22Rv1 (cell line): ENCODE results near the gene PODXL.

Source experiments
- H3K27ac ChIP-seq: fragments of 450-650 bp; 2 replicates; pipeline ENCODE4 v1.5.1; 2017
- CTCF ChIP-seq: fragments of 450-650 bp; IDR thresholded peaks from 2 replicates; pipeline ENCODE4 v1.5.1; 2017; ENCODE audit warnings: mild to moderate bottlenecking
- ZFX ChIP-seq: fragments of 450-650 bp; IDR thresholded peaks from 2 replicates; pipeline ENCODE4 v1.6.1; 2017; ENCODE audit warnings: antibody characterized with exemption, borderline replicate concordance

The PODXL gene

GRCh38 chr7:131600085-131600881, 43.9 kb upstream of the PODXL start:
- no peak overlapping the region for H3K27ac ChIP-seq
- TF ChIP-seq CTCF (no peak), ZFX (no peak)

DNA sequence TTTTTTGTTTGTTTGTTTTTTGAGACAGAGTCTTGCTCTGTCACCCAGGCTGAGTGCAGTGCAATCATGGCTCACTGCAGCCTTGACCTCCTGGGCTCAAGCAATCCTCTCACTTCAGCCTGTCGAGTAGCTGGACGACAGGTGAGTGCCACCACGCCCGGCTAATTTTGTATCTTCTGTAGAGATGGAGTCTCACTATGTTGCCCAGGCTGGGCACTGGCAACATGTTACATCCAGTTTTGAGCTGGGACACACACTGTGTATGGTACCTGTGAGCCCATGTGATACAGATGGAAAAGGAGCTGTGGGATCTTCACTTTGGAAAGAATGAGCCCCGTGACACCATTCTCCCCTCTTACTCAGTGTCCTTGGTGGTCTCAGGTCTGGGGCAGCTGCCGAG, 40.4 kb upstream of the PODXL start:
- H3K27ac ChIP-seq = no peak overlapping the region
- TF ChIP-seq CTCF (no peak), ZFX (no peak)

- no peak for TF ChIP-seq ZFX
- no peak for TF ChIP-seq CTCF
- no peak overlapping the region for H3K27ac ChIP-seq
These were observed 39.3 kb upstream of the PODXL start for GRCh38 chr7:131595699-131596098.

DNA sequence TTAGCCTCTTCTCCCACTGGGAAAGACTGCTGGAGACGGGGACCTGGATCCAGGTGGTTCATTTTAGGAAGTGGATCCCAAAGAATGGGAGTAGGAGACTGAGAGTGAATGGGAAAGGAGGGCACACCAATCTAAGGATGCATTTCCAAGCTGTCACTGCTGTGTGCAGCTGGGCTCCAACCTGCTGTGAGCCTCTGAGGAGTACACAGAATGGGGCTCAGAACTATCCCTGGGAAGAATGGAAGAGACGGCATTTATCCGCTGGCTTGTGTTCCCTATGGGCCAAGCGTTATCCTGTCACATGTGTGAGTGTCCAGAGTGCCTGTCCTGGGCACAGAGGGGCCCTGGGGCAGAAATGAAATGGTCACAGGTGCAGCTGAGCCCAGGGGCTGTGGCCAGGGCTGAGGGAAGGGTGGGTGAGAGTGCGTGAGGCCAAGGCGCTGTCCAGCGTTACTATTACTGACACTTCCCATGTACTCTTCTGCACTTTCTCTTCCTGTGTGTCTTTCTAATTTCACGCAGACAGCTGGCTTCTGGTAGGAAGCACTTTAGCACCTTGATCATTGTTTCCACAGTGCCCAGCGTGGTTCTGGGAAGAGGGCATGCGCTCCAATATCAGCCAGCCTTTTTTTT, 35.4 kb upstream of the PODXL start:
- H3K27ac ChIP-seq = no peak overlapping the region
- TF ChIP-seq CTCF (no peak), ZFX (no peak)

DNA sequence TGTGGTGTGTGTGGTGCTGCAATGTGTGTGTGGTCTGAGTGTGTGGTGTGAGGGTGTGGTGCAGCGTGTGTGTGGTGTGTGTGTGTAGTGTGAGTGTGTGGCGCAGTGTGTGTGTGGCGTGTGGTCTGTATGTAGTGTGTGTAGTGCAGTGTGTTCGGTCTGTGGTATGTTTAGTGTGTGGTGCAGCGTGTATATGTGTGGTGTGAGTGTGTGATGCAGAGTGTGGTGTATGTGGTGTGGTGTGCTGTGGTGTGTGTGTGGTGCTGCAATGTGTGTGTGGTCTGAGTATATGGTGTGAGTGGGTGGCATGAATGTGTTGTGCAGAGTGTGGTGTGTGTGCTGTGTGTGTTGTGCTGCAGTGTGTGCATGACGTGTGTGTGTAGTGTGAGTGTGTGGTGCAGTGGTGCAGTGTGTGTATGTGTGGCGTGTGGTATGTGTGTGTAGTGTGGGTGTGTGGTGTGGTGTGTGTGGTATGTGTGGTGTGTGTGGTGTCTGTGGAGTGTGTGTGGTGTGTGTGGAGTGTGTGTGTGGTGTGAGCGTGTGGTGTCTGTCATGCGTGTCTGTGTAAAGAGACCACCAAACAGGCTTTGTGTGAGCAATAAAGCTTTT, 31.0 kb upstream of the PODXL start:
- H3K27ac ChIP-seq = no peak overlapping the region
- TF ChIP-seq CTCF (no peak), ZFX (no peak)

- no peak for TF ChIP-seq ZFX
- TF ChIP-seq CTCF = no peak
- H3K27ac ChIP-seq = no peak overlapping the region
These were observed 30.3 kb upstream of the PODXL start for GRCh38 chr7:131586759-131587158.

GRCh38 chr7:131586259-131586658, 29.8 kb upstream of the PODXL start:
- 0 out of 2 replicates have a peak overlapping the region, but pooled peaks have one; percentile 18 for H3K27ac ChIP-seq

More at GRCh38 chr7:131586259-131586658, 29.8 kb upstream of the PODXL start:
- no peak for TF ChIP-seq ZFX
- TF ChIP-seq CTCF = no peak
